Measurements from ENCODE around the gene KSR2.

DNA sequence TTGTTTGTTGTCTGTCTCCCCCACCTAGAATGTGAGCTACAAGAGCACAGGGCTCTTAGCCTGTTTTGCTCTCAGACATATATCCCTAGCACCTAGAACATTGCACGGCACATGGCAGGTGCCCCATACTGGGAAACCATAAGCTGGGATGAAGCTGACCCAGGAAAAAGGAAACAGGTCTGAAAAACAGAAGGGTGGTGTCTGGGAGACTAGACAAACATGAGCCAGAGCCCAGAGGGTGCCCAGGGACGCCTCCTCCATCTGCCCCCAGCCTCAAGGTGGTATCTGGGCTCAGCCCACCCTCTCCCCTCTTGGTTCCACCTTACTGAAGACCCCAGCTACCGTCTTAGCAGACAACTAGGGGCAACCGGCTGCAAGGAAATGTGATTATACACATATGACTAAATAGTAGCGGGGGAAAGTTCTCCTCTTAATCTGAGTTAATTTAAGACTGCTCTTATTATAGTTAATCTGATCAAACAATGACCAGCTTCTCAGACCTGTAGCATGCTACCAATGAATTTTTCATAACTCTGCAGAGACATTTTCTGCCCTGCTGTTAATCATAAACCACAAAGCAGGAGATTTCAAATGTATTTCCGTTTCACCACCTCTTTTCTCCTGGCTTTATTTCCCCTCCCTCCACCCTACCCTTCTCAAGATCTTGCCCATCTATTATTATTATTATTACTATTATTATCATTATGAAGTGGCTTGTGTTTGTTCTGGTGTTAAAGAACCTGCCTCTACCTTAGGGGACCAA is 31.9 kb downstream of the KSR2 start:
- TF ChIP-seq, protein P1, sequence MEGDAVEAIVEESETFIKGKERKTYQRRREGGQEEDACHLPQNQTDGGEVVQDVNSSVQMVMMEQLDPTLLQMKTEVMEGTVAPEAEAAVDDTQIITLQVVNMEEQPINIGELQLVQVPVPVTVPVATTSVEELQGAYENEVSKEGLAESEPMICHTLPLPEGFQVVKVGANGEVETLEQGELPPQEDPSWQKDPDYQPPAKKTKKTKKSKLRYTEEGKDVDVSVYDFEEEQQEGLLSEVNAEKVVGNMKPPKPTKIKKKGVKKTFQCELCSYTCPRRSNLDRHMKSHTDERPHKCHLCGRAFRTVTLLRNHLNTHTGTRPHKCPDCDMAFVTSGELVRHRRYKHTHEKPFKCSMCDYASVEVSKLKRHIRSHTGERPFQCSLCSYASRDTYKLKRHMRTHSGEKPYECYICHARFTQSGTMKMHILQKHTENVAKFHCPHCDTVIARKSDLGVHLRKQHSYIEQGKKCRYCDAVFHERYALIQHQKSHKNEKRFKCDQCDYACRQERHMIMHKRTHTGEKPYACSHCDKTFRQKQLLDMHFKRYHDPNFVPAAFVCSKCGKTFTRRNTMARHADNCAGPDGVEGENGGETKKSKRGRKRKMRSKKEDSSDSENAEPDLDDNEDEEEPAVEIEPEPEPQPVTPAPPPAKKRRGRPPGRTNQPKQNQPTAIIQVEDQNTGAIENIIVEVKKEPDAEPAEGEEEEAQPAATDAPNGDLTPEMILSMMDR (tag by site-specific recombination; IDR thresholded peaks at IDR 0.05): no peak
- TF ChIP-seq ZFHX2 (tag by site-specific recombination; conservative IDR thresholded peaks at IDR 0.05): no peak
- no peak for TF ChIP-seq RBAK (tag by site-specific recombination; IDR thresholded peaks at IDR 0.05)
- TF ChIP-seq ZBTB8A (tag by site-specific recombination; IDR thresholded peaks at IDR 0.05): no peak
- no peak for TF ChIP-seq SALL2 (tag by site-specific recombination; IDR thresholded peaks at IDR 0.05; ENCODE audit: borderline replicate concordance)
- TF ChIP-seq, protein P2, sequence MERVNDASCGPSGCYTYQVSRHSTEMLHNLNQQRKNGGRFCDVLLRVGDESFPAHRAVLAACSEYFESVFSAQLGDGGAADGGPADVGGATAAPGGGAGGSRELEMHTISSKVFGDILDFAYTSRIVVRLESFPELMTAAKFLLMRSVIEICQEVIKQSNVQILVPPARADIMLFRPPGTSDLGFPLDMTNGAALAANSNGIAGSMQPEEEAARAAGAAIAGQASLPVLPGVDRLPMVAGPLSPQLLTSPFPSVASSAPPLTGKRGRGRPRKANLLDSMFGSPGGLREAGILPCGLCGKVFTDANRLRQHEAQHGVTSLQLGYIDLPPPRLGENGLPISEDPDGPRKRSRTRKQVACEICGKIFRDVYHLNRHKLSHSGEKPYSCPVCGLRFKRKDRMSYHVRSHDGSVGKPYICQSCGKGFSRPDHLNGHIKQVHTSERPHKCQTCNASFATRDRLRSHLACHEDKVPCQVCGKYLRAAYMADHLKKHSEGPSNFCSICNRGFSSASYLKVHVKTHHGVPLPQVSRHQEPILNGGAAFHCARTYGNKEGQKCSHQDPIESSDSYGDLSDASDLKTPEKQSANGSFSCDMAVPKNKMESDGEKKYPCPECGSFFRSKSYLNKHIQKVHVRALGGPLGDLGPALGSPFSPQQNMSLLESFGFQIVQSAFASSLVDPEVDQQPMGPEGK (tag by site-specific recombination; IDR thresholded peaks at IDR 0.05): no peak
- TF ChIP-seq SP2 (tag by site-specific recombination; IDR thresholded peaks at IDR 0.05): no peak
- TF ChIP-seq, protein P3, sequence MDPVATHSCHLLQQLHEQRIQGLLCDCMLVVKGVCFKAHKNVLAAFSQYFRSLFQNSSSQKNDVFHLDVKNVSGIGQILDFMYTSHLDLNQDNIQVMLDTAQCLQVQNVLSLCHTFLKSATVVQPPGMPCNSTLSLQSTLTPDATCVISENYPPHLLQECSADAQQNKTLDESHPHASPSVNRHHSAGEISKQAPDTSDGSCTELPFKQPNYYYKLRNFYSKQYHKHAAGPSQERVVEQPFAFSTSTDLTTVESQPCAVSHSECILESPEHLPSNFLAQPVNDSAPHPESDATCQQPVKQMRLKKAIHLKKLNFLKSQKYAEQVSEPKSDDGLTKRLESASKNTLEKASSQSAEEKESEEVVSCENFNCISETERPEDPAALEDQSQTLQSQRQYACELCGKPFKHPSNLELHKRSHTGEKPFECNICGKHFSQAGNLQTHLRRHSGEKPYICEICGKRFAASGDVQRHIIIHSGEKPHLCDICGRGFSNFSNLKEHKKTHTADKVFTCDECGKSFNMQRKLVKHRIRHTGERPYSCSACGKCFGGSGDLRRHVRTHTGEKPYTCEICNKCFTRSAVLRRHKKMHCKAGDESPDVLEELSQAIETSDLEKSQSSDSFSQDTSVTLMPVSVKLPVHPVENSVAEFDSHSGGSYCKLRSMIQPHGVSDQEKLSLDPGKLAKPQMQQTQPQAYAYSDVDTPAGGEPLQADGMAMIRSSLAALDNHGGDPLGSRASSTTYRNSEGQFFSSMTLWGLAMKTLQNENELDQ (tag by site-specific recombination; IDR thresholded peaks at IDR 0.05; ENCODE audit: low read depth): no peak
- no peak for TF ChIP-seq ZBTB21 (tag by site-specific recombination; IDR thresholded peaks at IDR 0.05)
- no peak for TF ChIP-seq REPIN1 (tag by site-specific recombination; IDR thresholded peaks at IDR 0.05; ENCODE audit: low read depth)
- TF ChIP-seq, protein P4, sequence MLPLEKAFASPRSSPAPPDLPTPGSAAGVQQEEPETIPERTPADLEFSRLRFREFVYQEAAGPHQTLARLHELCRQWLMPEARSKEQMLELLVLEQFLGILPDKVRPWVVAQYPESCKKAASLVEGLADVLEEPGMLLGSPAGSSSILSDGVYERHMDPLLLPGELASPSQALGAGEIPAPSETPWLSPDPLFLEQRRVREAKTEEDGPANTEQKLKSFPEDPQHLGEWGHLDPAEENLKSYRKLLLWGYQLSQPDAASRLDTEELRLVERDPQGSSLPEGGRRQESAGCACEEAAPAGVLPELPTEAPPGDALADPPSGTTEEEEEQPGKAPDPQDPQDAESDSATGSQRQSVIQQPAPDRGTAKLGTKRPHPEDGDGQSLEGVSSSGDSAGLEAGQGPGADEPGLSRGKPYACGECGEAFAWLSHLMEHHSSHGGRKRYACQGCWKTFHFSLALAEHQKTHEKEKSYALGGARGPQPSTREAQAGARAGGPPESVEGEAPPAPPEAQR (tag by site-specific recombination; IDR thresholded peaks at IDR 0.05): no peak
- no peak for TF ChIP-seq ZNF292 (tag by site-specific recombination; IDR thresholded peaks at IDR 0.05; ENCODE audit: borderline replicate concordance, low read depth)
- no peak for TF ChIP-seq MYNN (tag by site-specific recombination; IDR thresholded peaks at IDR 0.05; ENCODE audit: borderline replicate concordance)

Measured in HEK293 (cell line).